VCaP (cell line): ENCODE data around the gene ZFHX3.

Experiments used
- H3K27ac ChIP-seq: fragments of 450-650 bp; 2 replicates; pipeline ENCODE4 v1.5.1; 2017
- CTCF ChIP-seq: fragments of 450-650 bp; conservative IDR thresholded peaks from 2 replicates; pipeline ENCODE4 v1.5.1; 2017; ENCODE audit warnings: mild to moderate bottlenecking, moderate library complexity

ZFHX3 gene

GRCh38 chr16:72902206-72902605 is 145.7 kb downstream of the ZFHX3 start:
- no peak for TF ChIP-seq CTCF
- H3K27ac ChIP-seq: no peak overlapping the region

GRCh38 chr16:72901000-72901627 is 146.8 kb downstream of the ZFHX3 start:
- TF ChIP-seq CTCF: no peak
- no peak overlapping the region for H3K27ac ChIP-seq

- no peak overlapping the region for H3K27ac ChIP-seq
- TF ChIP-seq CTCF: no peak
These were observed 149.6 kb downstream of the ZFHX3 start for GRCh38 chr16:72898216-72898825.

GRCh38 chr16:72897707-72898106 is 150.2 kb downstream of the ZFHX3 start:
- H3K27ac ChIP-seq: no peak overlapping the region
- no peak for TF ChIP-seq CTCF

DNA sequence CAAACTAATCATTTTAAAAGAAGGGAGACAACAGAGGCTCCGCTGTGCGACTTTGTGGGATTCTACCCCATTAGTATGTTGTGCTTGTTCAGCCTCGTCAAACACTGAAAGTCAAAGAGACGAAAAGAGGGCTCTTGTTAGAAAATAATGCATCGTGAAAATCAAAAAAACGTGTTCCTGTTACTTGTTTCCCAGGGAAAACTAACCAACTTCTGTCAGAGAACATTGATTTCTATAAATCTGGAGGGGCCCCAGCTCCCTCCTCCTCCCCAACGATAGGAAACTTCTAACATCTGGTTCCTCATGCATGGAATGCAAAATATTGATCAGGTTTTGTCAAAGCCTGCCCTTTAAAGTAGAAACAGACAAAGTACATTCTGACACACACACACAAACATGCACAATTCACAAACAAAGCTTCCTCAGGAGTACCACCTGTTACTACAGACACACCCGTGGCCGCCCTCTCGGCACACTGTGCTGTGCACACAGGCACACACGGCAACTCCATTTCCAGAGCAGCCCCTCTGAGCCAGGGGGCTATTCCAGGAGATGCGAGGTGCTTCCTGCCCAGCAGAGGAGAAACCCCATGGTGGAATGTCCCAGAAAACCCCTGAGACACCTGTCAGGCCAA is 151.3 kb downstream of the ZFHX3 start:
- TF ChIP-seq CTCF: no peak
- H3K27ac ChIP-seq: no peak overlapping the region

DNA sequence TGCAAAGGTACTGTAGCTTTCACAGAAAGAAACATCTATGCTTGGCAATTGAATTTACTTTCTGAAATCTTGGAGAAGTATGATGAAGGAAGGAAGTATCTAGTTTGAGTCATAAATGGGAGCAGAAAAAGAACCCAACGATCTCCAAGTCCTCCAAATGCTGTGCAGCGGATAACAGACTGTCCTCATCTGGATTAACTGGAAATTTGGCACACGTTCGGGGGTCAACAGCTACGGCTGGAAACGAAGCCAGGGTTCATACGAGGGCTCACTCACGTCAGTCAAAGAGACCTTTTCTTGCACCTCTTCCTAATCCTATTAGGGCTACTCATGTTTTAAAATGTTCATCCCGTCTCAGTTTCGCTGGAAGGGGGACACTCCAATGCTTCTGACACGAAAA is 152.0 kb downstream of the ZFHX3 start:
- no peak overlapping the region for H3K27ac ChIP-seq
- no peak for TF ChIP-seq CTCF

DNA sequence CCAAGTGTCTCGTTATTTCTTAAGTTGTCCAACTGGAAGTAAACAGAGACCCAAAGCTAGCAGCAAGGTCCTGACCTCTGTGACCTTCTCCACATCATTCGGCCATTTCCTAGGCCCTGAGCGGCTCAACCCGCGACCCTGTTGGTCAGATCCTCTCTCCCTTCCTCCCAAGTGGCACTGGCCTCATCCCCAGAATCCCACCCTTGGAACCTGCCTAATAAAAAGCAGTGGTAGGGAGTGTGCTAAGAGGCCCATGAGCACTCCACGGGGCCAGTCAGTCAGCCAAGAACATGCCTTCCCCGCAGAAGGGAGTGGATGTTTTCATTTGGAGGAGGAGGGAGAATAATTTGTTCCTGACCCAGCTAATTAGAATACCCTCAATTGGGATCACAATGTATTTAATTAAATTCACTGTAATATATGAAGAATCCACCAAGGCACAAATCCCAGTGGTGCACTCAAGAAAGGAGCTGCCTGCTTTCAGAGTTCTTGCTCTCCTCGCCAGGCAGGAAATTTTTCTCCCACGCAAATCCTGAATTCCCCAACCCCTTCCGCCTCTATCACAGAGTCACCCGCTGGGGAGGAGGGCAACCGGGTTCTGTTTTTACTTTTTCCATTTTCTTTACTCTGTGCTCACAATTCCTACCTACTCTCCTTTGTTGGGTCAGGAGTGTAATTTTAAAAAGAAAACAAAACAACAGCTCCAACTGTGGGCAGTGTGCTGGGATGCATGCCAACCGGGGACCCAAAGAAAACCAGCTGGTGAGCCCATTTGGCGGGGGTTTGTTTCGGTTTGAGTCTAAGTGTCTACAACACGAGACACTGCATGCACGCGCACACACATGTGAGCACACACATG is 153.4 kb downstream of the ZFHX3 start:
- no peak for TF ChIP-seq CTCF
- H3K27ac ChIP-seq: no peak overlapping the region
